ENCODE measurements around the gene LTBP3. TPM values are rescaled to one million over a fixed set of nuclear protein-coding genes. Genes with fewer than 3 reads are reported as not detected.
A peak's percentile ranks its signal among the peaks of the same experiment; 100 is the strongest.

LTBP3 gene
- total and polyA plus RNA-seq, 9 of the 15 experiments (the other 6 are each of a cell fraction or from before 2014, with no cell fraction given): 0.06 to 20.5 (median 4.8) TPM

- no peak for TF ChIP-seq HMGXB4 (CRISPR knock-in tag; IDR thresholded peaks at IDR 0.05)
- no peak for TF ChIP-seq MTF1 (CRISPR knock-in tag; IDR thresholded peaks at IDR 0.05; ENCODE audit: borderline replicate concordance)
- TF ChIP-seq NKRF (IDR thresholded peaks at IDR 0.05; ENCODE audit: borderline replicate concordance): no peak
- no peak for TF ChIP-seq ELF2 (CRISPR knock-in tag; IDR thresholded peaks at IDR 0.05)
- no peak for TF ChIP-seq SAFB2 (IDR thresholded peaks at IDR 0.05; ENCODE audit: borderline replicate concordance, low read depth, low read length, severe bottlenecking)
- TF ChIP-seq PBX2 (CRISPR knock-in tag; IDR thresholded peaks at IDR 0.05; ENCODE audit: low read depth): no peak
- TF ChIP-seq PBX2 (tag; conservative IDR thresholded peaks at IDR 0.05; ENCODE audit: low read depth): no peak
- no peak for TF ChIP-seq CBX2 (IDR thresholded peaks at IDR 0.05; ENCODE audit: insufficient read depth, low read length, poor library complexity, severe bottlenecking)
- no peak for TF ChIP-seq ZNF197 (CRISPR knock-in tag; IDR thresholded peaks at IDR 0.05; ENCODE audit: low read depth)
- no peak for TF ChIP-seq ZFP1 (CRISPR knock-in tag; IDR thresholded peaks at IDR 0.05)
- peak; percentile 53; the same call in 1 of the 2 replicates for TF ChIP-seq CBFA2T3 (IDR thresholded peaks at IDR 0.05)
- TF ChIP-seq ZNF134 (CRISPR knock-in tag; conservative IDR thresholded peaks at IDR 0.05): no peak
- TF ChIP-seq DEAF1 (CRISPR knock-in tag; IDR thresholded peaks at IDR 0.05): no peak
- TF ChIP-seq MAFG (tag; conservative IDR thresholded peaks at IDR 0.05): no peak
- TF ChIP-seq DLX4 (CRISPR knock-in tag; IDR thresholded peaks at IDR 0.05): no peak
- no peak for TF ChIP-seq POLR3A (IDR thresholded peaks at IDR 0.05; ENCODE audit: borderline replicate concordance, extremely low read depth, insufficient read depth, insufficient read length)
- no peak for TF ChIP-seq HDAC6 (IDR thresholded peaks at IDR 0.05; ENCODE audit: low read depth, low read length)
These were observed 20.5 kb upstream of the LTBP3 start (continued) for GRCh38 chr11:65578667-65579066.
